CD4-positive, alpha-beta T cell treated with Interleukin-6 at 100 ng/mL for 8 hours (primary cell): ENCODE measurements around the gene STAB1.

ENCODE experiments used
- DNase-seq: peaks from one replicate; pipeline ENCODE4 v3.0.0-alpha.2; 2020; ENCODE audit warnings: mixed read lengths, low spot score

Gene STAB1

GRCh38 chr3:52461874-52462273 lies 33.3 kb upstream of the STAB1 start:
- DNase-seq = no peak

DNA sequence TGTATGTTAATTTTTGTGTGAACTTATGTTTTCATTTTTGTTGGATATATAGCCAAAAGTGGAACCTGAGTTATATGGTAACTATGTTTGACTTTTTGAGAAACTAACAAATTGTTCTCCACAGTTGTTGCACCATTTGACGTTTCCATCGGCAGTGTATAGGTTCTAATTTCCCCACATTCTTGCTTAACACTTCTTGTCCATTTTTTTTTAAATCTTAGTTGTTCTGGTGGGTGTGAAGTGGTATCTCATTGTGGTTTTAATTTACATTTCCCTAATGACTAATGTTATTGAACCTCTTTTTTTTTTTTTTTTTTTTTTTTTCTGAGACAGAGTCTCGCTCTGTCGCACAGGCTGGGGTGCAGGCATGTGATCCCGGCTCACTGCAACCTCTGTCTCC lies 31.7 kb upstream of the STAB1 start:
- DNase-seq = no peak

DNA sequence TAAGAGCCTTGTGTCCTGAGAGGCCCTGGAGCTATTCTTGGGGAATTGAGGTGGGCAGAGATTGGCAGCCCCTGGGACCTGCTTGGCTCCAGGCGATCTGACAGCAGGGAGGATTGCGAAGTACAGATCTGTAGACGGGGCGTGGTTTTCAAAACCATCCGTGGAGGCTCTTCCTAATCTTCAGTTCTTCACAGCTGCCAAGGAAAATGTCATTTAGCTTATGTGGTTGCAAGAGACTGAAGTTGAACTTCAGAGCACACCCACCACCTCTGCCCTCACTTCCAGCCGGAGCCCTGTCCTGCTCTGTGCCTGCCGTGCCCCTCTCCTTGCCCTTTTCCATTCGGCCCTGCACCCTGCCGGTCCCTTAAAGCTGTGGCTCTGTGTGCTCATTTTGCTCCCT lies 26.8 kb upstream of the STAB1 start:
- no peak for DNase-seq

DNA sequence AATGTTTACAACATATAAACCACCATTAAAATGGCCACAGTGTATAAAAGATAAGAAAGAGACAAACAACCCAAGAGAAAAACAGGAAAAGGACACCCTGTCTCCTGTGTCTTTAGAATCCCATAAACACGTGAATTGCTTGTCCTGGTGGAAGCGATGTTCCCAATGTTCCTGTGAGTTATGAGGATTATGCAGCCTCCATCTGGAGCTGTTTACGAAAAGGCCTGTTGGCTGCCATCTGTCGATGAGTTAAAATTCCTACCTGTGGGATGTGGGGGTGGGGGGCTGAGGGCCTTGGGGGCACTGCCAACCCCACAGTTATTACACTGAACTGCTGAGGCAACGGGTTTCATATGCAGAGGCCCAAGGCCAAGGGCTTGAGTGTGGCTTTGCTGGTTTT lies 26.1 kb upstream of the STAB1 start:
- DNase-seq = no peak

- no peak for DNase-seq
Observed at GRCh38 chr3:52470920-52471319, 24.2 kb upstream of the STAB1 start.

GRCh38 chr3:52471371-52472238 lies 23.5 kb upstream of the STAB1 start:
- no peak for DNase-seq

GRCh38 chr3:52472239-52473000 lies 22.7 kb upstream of the STAB1 start:
- DNase-seq = no peak

DNA sequence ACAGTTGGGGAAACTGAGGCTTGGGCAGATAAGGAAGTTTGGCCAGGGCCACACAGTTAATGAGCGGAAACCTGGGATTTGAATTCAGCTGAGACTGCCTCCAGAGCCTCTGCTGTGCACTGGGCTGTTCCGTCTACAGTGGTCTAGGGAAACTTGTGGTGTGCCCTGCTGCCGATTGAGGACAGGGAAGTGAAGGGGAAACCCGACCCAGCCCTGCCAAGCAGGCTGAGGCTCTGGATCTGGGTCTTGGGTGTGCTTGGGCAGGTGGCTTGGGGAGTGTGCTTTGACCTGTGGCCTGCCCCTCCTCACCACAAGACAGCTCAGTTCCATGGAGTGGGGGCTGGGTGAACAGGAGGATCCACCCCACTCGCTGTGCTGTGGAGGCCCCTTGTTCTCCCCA lies 22.1 kb upstream of the STAB1 start:
- DNase-seq = no peak

DNA sequence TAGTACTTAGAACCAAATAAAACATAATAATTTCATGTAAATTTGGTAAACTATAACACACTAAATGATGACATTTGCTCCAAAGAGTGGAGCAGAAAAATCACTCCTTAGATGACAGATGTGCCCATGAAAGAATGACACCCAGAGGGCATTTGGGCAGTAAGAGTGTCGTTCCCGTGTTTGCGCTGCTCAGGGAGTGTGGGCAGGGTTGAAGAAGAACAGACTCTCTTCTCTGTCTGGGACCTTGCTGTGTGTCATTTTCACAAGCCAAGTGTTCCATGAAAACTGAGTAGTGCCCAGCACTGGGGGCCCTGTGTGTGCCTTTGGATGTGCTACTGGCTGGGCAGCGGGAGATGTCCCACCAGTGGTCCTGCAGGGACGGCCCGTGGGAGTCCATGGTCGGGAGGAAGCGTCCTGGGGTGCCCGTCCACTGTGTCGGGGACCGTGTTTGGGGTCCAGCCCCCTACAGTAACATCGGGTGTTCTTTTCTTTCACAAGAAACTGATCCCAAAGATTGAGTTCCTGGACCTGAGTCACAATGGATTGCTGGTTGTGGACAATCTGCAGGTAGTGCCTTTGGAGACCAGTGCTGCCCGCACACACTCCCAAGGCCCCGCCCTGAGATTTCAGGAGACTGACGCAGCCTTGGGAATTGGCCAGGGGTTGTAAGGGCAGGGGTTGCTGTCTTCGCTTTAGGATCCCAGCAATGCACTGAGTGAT lies 17.9 kb upstream of the STAB1 start:
- no peak for DNase-seq

DNA sequence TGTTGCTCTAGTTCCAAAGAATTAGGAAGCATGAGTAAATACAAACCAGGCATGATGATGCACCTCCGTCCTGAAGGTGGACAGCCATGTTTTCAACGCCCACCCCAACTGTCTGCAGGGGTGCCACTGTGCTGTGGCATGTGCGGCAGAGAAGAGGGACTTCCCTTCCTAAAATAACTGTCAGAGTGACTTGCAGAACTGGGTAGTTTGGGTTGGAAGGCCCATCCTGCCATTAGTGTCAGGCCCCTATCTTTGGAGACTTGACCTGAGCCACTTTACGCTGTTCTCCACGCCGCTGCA lies 17.4 kb upstream of the STAB1 start:
- no peak for DNase-seq

DNA sequence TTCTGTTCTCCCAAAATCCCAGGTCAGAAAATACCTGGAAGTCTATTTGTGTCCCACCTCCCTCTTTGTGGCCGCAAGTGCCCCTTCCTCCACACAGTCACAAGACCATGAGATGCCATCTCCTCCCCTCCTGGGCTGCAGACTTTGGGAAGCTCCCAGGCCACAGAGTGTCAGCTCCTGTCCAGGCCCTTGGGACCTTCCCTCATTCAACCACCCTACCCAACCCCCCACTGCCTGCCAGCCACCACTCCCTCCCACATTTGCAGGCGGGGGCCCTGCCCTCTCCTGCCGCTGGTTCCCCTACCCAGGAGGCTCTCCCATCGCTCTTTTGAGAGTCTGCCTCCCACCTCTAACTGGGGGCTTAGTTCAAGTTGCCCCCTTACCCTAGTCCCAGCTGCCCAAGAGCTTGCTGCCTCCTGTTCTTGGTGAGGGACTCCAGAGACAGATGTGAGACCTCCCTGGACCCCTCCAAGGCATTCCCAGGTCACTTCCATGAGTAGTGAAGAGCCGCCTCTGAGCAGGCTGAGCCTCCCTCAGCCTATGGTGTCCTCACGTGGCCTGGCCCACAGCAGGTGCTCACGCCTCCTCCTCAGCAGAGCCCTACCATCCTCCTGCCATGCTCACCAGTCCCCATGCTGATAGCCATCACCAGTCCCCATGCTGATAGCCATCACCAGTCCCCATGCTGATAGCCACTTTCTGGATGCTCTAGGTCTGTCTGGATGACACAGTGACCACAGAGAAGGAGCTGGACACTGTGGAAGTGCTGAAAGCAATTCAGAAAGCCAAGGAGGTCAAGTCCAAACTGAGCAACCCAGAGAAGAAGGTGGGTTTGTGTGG lies 15.9 kb upstream of the STAB1 start:
- no peak for DNase-seq

DNA sequence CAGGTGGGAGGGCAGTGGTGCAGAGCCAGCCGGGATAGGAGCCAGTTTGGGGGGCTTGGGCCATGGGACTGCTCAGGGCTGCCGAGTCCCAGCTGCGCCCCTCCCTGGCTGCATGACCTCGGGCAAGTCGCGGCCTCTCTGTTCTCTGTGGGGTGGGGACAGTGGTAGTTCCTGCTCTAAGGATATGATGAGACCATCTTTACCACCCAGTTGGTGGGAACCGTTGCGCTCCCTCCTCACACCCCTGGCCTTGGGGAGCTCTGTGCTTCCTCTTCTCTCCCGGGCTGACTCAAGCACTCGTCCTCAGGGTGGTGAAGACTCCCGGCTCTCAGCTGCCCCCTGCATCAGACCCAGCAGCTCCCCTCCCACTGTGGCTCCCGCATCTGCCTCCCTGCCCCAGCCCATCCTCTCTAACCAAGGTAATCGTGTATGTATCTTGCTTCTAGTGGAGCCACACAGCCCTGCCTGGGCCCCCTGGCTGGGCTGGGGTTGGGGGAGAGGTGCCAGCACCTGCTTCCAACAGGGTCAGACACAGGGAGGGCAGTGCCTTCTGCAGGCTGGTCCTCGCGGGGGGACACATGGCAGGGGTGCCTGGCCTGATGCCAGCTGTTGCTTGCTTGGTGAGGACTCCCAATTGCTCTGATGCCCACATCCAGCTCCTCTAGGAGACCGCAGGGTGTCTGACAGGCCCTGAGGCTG lies 15.1 kb upstream of the STAB1 start:
- DNase-seq = no peak

DNA sequence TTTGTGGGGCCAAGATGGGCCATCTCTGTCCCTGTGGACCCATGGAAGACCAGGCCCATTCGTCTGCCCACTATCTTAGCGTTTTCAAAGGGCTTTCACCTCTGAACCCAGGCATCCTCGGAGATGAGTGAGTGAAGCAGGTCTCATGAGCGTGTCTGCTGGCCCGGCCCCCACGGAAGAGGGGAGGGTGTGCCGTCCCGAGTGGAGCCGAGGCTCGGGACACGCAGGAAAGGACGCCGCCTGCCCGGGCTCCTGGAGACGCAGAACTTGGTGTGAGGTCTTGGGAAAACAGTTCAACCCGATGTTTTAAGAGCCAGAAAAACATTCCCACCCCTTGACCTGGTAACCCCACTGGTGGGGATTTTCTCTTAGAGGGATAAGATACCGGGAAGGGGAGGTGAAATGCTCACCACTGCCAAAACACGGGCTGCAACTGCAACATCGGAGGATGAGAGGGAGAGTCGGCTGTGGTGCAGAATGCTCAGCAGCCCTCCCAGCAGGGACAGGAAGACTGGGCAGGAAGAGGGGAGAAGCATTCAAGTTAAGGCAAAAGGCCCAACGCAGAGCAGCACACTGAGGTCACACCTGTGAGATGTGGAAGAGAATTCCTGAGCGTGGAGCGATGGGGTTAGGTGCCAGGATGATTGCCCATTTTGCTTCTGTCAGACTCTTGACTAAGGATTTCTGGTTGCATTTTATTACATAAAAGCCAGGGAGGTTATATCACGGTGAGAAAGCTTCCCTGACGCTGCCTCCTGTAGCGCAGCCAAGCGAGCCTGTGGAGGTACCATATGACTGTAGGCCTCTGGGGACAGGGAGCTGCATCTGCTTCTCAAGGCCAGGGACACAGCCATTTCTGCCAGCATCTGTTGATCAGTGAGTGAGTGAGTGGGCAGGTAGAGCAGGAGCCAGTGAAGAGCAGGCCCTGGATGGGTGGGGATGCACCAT lies 14.1 kb upstream of the STAB1 start:
- no peak for DNase-seq

GRCh38 chr3:52481819-52482521 lies 13.2 kb upstream of the STAB1 start:
- no peak for DNase-seq

DNA sequence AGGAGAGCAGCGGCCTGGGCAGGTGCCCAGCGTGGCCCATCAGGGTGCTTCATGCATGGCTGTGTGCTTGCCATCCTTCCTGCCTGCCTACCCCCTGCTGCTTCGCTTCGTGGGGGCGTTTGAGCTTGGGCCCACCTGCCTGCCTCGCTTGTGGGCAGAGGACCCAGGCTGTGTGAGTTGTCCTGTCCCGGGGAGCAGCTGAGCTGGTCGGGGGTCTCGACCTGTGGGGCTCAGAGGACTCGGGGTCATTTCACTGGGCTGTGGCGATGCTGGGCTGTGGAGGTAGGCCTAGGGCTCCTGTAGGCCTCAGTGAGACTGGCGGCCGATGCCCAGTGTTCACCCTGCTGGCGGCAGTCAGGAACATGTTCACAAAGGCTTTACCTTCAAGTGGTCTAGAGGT lies 12.1 kb upstream of the STAB1 start:
- no peak for DNase-seq

DNA sequence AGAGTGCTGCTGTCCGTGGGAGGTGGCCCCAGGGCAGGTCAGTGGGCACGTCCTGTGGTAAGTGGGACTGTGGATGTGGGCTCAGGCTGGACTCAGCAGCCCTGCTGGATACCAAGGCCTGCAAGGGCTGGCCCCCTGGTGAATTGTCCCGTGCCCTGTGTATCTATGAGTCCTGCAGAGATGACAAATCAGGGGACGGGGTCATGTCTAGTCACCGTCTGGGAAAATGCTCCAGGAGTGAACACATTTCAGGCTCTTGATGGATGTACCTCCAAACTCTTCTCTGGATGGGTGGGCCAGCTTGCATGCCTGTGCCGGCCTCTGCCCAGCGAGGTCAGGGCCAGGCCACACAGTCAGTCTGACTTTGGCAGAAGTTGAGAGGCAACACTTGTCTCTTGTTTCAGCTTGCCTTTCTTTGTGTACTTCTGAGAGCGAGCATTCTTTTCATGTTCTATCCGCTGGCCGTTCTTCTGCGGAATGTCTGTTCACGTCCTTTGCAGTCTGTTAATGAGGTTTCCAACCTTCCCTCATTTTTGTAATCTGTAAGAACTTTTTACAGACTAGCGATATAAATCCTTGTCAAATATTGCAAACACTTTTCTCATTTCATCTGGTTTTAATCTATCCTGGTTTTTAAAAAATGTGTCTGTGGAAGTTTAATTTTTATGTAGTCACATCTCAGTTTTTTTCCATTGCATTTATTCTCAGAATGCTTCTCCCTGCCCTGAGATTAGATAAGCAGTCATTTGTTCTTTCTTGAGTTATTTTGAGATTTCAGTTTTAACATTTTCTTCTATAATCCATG lies 11.4 kb upstream of the STAB1 start:
- DNase-seq = no peak

DNA sequence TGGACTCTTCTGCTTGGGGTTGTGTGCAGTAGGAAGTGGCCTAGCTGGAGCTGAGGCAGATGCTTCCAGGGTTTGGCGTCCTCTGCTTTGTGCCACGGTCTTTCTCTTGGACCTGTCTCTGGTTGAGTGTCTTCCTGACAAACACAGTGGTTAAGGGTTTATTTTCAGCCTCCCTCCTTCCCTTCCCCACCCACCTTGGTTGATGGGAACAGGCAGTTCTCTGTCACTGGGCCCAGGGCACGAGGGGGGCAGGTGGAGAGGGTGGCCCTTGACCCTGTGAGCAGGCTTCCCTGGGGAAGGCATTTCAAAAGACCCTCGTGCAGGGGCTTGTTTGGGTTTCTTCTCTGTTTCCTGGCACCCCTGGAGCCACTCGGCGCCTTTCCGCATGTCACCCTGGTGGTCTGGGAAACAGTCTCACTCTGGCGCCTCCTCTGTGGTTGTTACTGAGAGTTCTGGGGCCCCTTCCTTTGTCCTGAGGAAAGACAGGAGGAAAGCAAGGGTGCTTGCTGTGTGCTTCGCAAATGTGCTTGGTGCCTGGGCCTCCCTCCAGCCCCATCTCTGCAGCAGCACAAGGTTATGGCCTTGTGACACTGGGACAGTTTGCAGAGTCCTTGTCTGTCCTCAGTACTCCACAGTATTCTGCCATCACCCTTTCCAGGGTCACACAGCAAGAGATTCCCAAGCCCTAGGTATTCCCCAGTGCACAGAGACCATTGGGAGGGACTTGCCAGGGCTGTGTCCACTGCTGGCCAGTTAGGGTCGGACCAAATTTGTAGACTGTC lies 10.3 kb upstream of the STAB1 start:
- no peak for DNase-seq
